ENCODE measurements around the gene SLC2A4RG. TPM values are rescaled to one million over a fixed set of nuclear protein-coding genes. Genes with fewer than 3 reads are reported as not detected.

Gene SLC2A4RG
- total and polyA plus RNA-seq, 2 of the 13 experiments (the other 11 are each of a cell fraction or from before 2014, with no cell fraction given): 91.4 to 95.9 TPM

DNA sequence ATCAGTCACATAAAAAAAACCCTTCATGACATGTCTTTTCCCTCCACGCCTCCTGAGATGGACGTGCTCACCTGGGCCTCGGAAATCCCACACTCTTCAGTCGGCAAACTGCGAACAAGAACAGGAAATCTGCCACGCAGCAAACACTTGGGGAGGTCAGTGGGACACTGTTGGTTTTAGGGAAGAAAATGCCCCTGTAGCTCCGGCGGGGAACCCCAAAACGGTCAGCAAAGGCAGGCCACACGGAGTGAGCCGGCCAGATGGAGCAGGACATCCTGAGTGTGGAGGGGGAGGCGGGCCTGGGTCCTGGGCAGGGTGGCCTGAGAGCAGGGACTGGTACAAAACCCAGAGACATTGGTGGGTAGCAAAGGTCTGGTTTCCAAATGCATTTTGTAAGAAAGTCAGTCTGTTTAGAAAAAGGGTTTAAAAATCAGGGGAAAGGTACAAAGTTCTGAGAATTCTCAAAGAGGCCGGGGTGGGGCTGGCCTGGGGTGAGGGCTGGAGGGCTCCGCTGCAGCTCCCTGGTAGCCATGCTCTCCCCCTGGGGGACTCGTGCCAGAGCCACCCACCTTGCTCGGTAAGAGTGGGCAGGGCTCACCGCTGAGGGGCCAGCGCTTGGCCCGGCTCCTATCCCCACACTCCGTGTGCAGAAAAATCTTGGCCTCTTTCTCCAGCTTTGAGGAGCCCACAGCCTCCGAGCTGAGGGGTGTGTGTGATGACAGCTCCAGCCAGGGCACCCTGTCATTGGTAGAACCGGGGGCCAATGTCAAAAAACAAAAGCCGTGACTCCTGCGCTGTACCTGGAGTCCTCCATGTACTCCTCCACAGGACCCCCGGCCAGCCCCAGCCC, 5.2 kb downstream of the SLC2A4RG start (continued):
- TF ChIP-seq, protein P1, sequence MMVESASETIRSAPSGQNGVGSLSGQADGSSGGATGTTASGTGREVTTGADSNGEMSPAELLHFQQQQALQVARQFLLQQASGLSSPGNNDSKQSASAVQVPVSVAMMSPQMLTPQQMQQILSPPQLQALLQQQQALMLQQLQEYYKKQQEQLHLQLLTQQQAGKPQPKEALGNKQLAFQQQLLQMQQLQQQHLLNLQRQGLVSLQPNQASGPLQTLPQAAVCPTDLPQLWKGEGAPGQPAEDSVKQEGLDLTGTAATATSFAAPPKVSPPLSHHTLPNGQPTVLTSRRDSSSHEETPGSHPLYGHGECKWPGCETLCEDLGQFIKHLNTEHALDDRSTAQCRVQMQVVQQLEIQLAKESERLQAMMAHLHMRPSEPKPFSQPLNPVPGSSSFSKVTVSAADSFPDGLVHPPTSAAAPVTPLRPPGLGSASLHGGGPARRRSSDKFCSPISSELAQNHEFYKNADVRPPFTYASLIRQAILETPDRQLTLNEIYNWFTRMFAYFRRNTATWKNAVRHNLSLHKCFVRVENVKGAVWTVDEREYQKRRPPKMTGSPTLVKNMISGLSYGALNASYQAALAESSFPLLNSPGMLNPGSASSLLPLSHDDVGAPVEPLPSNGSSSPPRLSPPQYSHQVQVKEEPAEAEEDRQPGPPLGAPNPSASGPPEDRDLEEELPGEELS (CRISPR knock-in tag; IDR thresholded peaks at IDR 0.05): no peak
- TF ChIP-seq POLR2G (IDR thresholded peaks at IDR 0.05; ENCODE audit: low read depth, low read length) (peak; percentile 89), RBFOX2 (IDR thresholded peaks at IDR 0.05; ENCODE audit: low read depth, low read length) (peak; percentile 75), ZNF567 (CRISPR knock-in tag; IDR thresholded peaks at IDR 0.05; ENCODE audit: borderline replicate concordance) (no peak), ZNF546 (CRISPR knock-in tag; conservative IDR thresholded peaks at IDR 0.05) (no peak), ESRRA (CRISPR knock-in tag; IDR thresholded peaks at IDR 0.05; ENCODE audit: low read depth) (peak; percentile 77; the same call in 1 of the 2 replicates), RBM39 (IDR thresholded peaks at IDR 0.05; ENCODE audit: low read depth, low read length, poor library complexity, severe bottlenecking) (peak; percentile 59), TCF12 (IDR thresholded peaks at IDR 0.05) (no peak), TCF12 (CRISPR knock-in tag; IDR thresholded peaks at IDR 0.05) (0 out of 2 replicates have a peak, but pooled peaks have one; percentile 24), LCORL (IDR thresholded peaks at IDR 0.05) (no peak), LCORL (CRISPR knock-in tag; IDR thresholded peaks at IDR 0.05) (peak; percentile 83; the same call in 1 of the 2 replicates)
- TF ChIP-seq, protein P2, sequence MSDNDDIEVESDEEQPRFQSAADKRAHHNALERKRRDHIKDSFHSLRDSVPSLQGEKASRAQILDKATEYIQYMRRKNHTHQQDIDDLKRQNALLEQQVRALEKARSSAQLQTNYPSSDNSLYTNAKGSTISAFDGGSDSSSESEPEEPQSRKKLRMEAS (IDR thresholded peaks at IDR 0.05): 0 out of 2 replicates have a peak, but pooled peaks have one; percentile 2
- TF ChIP-seq, protein P3, sequence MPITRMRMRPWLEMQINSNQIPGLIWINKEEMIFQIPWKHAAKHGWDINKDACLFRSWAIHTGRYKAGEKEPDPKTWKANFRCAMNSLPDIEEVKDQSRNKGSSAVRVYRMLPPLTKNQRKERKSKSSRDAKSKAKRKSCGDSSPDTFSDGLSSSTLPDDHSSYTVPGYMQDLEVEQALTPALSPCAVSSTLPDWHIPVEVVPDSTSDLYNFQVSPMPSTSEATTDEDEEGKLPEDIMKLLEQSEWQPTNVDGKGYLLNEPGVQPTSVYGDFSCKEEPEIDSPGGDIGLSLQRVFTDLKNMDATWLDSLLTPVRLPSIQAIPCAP (CRISPR knock-in tag; IDR thresholded peaks at IDR 0.05; ENCODE audit: low read depth): 0 out of 2 replicates have a peak, but pooled peaks have one; percentile 47
- TF ChIP-seq, protein P4, sequence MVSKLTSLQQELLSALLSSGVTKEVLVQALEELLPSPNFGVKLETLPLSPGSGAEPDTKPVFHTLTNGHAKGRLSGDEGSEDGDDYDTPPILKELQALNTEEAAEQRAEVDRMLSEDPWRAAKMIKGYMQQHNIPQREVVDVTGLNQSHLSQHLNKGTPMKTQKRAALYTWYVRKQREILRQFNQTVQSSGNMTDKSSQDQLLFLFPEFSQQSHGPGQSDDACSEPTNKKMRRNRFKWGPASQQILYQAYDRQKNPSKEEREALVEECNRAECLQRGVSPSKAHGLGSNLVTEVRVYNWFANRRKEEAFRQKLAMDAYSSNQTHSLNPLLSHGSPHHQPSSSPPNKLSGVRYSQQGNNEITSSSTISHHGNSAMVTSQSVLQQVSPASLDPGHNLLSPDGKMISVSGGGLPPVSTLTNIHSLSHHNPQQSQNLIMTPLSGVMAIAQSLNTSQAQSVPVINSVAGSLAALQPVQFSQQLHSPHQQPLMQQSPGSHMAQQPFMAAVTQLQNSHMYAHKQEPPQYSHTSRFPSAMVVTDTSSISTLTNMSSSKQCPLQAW (CRISPR knock-in tag; IDR thresholded peaks at IDR 0.05): peak; percentile 52; the same call in 1 of the 2 replicates
- TF ChIP-seq, protein P5, sequence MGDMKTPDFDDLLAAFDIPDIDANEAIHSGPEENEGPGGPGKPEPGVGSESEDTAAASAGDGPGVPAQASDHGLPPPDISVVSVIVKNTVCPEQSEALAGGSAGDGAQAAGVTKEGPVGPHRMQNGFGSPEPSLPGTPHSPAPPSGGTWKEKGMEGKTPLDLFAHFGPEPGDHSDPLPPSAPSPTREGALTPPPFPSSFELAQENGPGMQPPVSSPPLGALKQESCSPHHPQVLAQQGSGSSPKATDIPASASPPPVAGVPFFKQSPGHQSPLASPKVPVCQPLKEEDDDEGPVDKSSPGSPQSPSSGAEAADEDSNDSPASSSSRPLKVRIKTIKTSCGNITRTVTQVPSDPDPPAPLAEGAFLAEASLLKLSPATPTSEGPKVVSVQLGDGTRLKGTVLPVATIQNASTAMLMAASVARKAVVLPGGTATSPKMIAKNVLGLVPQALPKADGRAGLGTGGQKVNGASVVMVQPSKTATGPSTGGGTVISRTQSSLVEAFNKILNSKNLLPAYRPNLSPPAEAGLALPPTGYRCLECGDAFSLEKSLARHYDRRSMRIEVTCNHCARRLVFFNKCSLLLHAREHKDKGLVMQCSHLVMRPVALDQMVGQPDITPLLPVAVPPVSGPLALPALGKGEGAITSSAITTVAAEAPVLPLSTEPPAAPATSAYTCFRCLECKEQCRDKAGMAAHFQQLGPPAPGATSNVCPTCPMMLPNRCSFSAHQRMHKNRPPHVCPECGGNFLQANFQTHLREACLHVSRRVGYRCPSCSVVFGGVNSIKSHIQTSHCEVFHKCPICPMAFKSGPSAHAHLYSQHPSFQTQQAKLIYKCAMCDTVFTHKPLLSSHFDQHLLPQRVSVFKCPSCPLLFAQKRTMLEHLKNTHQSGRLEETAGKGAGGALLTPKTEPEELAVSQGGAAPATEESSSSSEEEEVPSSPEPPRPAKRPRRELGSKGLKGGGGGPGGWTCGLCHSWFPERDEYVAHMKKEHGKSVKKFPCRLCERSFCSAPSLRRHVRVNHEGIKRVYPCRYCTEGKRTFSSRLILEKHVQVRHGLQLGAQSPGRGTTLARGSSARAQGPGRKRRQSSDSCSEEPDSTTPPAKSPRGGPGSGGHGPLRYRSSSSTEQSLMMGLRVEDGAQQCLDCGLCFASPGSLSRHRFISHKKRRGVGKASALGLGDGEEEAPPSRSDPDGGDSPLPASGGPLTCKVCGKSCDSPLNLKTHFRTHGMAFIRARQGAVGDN (CRISPR knock-in tag; IDR thresholded peaks at IDR 0.05): peak; percentile 67

Measured in HepG2 (cell line).